Left ventricle myocardium inferior (tissue), 1 donor: ENCODE results near the gene CTNNBL1. TPM values are rescaled to one million over a fixed set of nuclear protein-coding genes. Genes with fewer than 3 reads are reported as not detected.

Experiments
- DNase-seq: peaks from one replicate; pipeline ENCODE4 v3.0.0-alpha.2; 2020
- H3K27ac ChIP-seq: fragments of 200-600 bp; replicated peaks from 2 replicates; pipeline ENCODE4 v1.8.0; 2021
- H3K27me3 ChIP-seq: fragments of 200-600 bp; 2 replicates; pipeline ENCODE4 v1.8.0; 2021; ENCODE audit warnings: low read depth
- H3K36me3 ChIP-seq: fragments of 200-600 bp; 2 replicates; pipeline ENCODE4 v1.8.0; 2021
- H3K4me1 ChIP-seq: fragments of 200-600 bp; 2 replicates; pipeline ENCODE4 v1.8.0; 2021
- H3K4me3 ChIP-seq: fragments of 200-600 bp; 2 replicates; pipeline ENCODE4 v1.8.0; 2021; ENCODE audit warnings: mild to moderate bottlenecking, moderate library complexity
- H3K9me3 ChIP-seq: fragments of 200-600 bp; replicated peaks from 2 replicates; pipeline ENCODE4 v1.8.0; 2021
- intact Hi-C: fragments of 100-400 bp; cut with micrococcal nuclease; formaldehyde crosslinking; loops from one replicate; pipeline ENCODE4 v1.11.0; 2022
- total RNA-seq: library from RNA; stranded (reverse); fragmentation: NEBNext Ultra II Directional; extraction: Animal tissue kit (Norgen Biotek cat#: 25700); gene quantifications from one replicate; pipeline ENCODE4 v1.2.1, GENCODE V29; 2021
- TF ChIP-seq, protein P1 (sequence below): fragments of 200-600 bp; IDR thresholded peaks from 2 replicates; pipeline ENCODE4 v1.8.0; 2021; ENCODE audit warnings: antibody characterized with exemption, mild to moderate bottlenecking, borderline replicate concordance
- donor health status: DM: no; HTN: yes; CAD: no; lungs with severe emphysema.

CTNNBL1 gene
- total RNA-seq, 1 donor from 2014 or later = 58.8 TPM

DNA sequence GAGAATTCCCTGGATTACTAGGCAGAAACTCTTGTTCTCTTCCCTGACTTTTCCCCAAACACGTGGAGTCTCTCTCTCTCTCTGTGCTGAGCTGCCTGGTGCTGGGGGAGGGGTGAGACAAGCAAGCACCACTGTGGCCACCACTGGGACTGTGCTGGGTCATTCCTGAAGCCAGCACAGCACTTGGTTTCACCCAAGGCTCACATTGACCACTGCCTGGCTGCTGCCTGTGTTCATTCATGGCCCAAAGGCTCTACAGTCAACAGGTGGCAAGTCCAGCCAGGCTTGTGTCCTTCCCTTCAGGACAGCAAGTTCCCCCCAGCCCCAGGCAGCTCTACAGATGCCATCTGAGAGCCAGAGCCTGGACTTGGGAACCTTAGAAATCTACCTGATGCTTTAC, 92.2 kb downstream of the CTNNBL1 start:
- TF ChIP-seq, protein P1, sequence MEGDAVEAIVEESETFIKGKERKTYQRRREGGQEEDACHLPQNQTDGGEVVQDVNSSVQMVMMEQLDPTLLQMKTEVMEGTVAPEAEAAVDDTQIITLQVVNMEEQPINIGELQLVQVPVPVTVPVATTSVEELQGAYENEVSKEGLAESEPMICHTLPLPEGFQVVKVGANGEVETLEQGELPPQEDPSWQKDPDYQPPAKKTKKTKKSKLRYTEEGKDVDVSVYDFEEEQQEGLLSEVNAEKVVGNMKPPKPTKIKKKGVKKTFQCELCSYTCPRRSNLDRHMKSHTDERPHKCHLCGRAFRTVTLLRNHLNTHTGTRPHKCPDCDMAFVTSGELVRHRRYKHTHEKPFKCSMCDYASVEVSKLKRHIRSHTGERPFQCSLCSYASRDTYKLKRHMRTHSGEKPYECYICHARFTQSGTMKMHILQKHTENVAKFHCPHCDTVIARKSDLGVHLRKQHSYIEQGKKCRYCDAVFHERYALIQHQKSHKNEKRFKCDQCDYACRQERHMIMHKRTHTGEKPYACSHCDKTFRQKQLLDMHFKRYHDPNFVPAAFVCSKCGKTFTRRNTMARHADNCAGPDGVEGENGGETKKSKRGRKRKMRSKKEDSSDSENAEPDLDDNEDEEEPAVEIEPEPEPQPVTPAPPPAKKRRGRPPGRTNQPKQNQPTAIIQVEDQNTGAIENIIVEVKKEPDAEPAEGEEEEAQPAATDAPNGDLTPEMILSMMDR = no peak
- intact Hi-C loops = no loop called here
- DNase-seq = no peak

DNA sequence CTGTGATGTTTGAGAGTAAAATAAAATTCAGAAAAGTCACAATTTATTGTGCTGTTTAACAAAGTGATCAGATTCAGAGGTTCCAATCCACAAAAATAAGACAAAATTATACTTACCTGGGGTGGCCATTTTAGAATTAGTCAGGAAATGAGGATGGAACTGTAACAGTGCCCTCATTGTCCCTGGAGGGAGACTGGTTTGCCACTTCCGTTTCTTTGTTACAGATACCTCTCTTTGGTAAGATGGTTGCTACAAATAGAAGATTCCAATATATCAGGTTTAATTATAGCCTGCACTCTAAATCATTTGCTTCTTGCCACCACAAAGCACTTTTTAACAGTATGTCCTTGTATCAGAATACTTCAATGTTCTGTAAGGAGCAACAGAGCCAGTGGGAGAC, 95.6 kb downstream of the CTNNBL1 start:
- H3K4me3 ChIP-seq = no peak overlapping the region
- TF ChIP-seq, protein P1 = no peak
- peaks cover 20% of the 10 kb centered on the region for H3K9me3 ChIP-seq
- intact Hi-C loops = no loop called here
- no peak for DNase-seq
- no peaks in the 10 kb centered on the region for H3K27me3 ChIP-seq
- H3K4me1 ChIP-seq = peaks cover 10% of the 10 kb centered on the region
- H3K27ac ChIP-seq = peak overlapping the region; percentile 2
- peaks cover 64% of the 10 kb centered on the region for H3K36me3 ChIP-seq

More for the DNA sequence above, 92.2 kb downstream of the CTNNBL1 start:
- Histone ChIP-seq H3K36me3 (peaks cover 62% of the 10 kb centered on the region), H3K4me1 (peaks cover 10% of the 10 kb centered on the region), H3K9me3 (peaks cover 3% of the 10 kb centered on the region), H3K27me3 (no peaks in the 10 kb centered on the region), H3K27ac (no peak overlapping the region), H3K4me3 (no peak overlapping the region)

DNA sequence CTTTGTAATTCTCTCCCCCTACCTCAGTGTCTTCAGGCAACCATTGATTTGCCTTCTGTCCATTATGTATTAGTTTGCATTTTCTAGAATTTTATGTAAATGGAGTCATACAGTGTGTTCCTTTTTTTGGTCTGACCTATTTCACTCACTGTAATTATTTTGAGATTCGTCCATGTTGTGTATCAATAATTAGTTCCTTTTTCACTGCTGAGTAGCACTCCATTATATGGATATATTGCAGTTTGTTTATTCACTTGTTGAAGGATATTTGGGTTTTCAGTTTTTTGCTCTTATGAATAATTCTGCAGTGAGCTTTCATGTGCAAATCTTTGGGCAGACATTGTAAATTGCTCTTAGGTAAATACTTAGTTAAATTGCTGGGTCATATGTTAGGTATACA, 97.1 kb downstream of the CTNNBL1 start:
- H3K27ac ChIP-seq = no peak overlapping the region
- intact Hi-C loops = no loop called here
- H3K9me3 ChIP-seq = peaks cover 20% of the 10 kb centered on the region
- no peak for DNase-seq
- no peak overlapping the region for H3K4me3 ChIP-seq
- H3K4me1 ChIP-seq = peaks cover 10% of the 10 kb centered on the region
- H3K36me3 ChIP-seq = peaks cover 58% of the 10 kb centered on the region
- TF ChIP-seq, protein P1 = no peak
- no peaks in the 10 kb centered on the region for H3K27me3 ChIP-seq

DNA sequence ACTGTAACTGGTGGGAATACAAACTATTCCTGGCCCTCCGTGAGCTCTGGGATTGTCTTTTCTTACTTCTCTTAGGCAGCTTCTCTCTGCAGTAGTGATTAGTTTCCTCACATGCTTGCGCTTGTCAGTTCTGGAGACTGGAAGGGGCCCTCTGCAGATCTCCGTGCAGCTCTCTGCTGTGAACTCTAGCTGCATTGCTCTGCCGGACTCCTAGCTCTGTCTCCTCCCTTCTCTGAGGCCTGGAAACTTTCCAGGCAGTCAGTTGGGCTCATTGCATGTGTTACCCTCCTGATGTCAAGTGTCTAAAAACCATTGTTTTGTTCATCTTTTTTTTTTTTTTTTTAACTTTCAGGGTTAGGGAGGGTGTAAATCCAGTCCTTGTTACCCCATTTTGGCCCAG, 102.3 kb downstream of the CTNNBL1 start:
- Histone ChIP-seq H3K27me3 (no peaks in the 10 kb centered on the region), H3K27ac (no peak overlapping the region), H3K4me3 (no peak overlapping the region), H3K4me1 (peaks cover 30% of the 10 kb centered on the region), H3K36me3 (peaks cover 46% of the 10 kb centered on the region), H3K9me3 (peaks cover 17% of the 10 kb centered on the region)
- DNase-seq = no peak
- TF ChIP-seq, protein P1 = no peak
- intact Hi-C loops = no loop called here

DNA sequence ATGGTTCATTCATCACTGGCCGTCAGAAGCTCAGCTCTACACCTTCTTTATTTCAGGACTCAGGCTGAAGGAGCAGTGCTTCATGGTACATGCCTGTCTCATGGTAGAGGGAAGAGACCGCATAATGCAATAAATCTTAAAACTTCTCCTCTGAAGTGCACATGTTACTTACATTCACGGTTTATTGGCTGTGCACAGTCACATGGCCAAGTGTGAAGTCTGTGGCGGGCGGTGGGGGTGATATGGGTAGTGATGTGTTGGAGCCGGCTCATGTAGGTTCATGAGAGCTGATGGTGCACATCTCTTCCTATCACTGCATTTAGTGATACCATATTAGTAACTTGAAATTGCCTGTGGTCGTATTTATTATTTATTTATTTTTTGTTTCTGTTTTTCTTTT, 102.9 kb downstream of the CTNNBL1 start:
- H3K27me3 ChIP-seq = no peaks in the 10 kb centered on the region
- no peak for DNase-seq
- intact Hi-C loops = no loop called here

More for the DNA sequence above, 102.9 kb downstream of the CTNNBL1 start:
- H3K4me3 ChIP-seq = no peak overlapping the region
- peaks cover 40% of the 10 kb centered on the region for H3K36me3 ChIP-seq
- peaks cover 36% of the 10 kb centered on the region for H3K4me1 ChIP-seq
- peaks cover 10% of the 10 kb centered on the region for H3K9me3 ChIP-seq
- TF ChIP-seq, protein P1 = no peak
- H3K27ac ChIP-seq = no peak overlapping the region
